OCI-LY1 (cell line): ENCODE data around the gene RNU1-4.
"Not testable (repeated sequence)": the region's sequence is repeated elsewhere in the genome, so short reads cannot be mapped to it uniquely, and the experiment has no call there.

Experiments
- H2AFZ ChIP-seq: fragments of 200-600 bp; sonication (generic), shearing (Covaris generic); 2 replicates; pipeline ENCODE4 v1.6.0; 2014; ENCODE audit warnings: antibody characterized with exemption, mild to moderate bottlenecking, low read length
- H3F3A ChIP-seq: fragments of 200-600 bp; sonication (generic), shearing (Covaris generic); 2 replicates; pipeline ENCODE4 v1.6.0; 2014; ENCODE audit warnings: mild to moderate bottlenecking, antibody characterized with exemption, low read length, moderate library complexity; ENCODE audit not compliant: insufficient read depth
- H3K27ac ChIP-seq: fragments of 200-600 bp; sonication (generic); 2 replicates; pipeline ENCODE4 v1.5.1; 2014; ENCODE audit warnings: low read length, mixed run types, mild to moderate bottlenecking, low read depth; ENCODE audit not compliant: poor library complexity, severe bottlenecking
- H3K27me3 ChIP-seq: fragments of 200-600 bp; sonication (generic); 2 replicates; pipeline ENCODE4 v1.6.0; 2014; ENCODE audit warnings: antibody characterized with exemption, mild to moderate bottlenecking, low read length, moderate library complexity; ENCODE audit not compliant: insufficient read depth
- H3K36me3 ChIP-seq: fragments of 200-600 bp; sonication (generic); 2 replicates; pipeline ENCODE4 v1.6.1; 2014; ENCODE audit warnings: mild to moderate bottlenecking, antibody characterized with exemption, low read length, moderate library complexity, mixed read lengths; ENCODE audit not compliant: insufficient read depth
- H3K4me1 ChIP-seq: fragments of 200-600 bp; sonication (generic); 2 replicates; pipeline ENCODE4 v1.5.1; 2014; ENCODE audit warnings: mild to moderate bottlenecking, low read length, moderate library complexity; ENCODE audit not compliant: insufficient read depth, severe bottlenecking
- H3K4me2 ChIP-seq: fragments of 200-600 bp; sonication (generic), shearing (Covaris generic); 2 replicates; pipeline ENCODE4 v1.6.1; 2014; ENCODE audit warnings: low read length
- H3K4me3 ChIP-seq: fragments of 200-600 bp; sonication (generic); 2 replicates; pipeline ENCODE4 v1.5.1; 2014; ENCODE audit warnings: low read length, low read depth, mild to moderate bottlenecking, mixed read lengths; ENCODE audit not compliant: poor library complexity, severe bottlenecking
- H3K79me2 ChIP-seq: fragments of 200-600 bp; shearing (Covaris generic); 2 replicates; pipeline ENCODE4 v1.6.1; 2016; ENCODE audit warnings: mixed run types, low read length, mixed read lengths; ENCODE audit not compliant: insufficient read depth
- H3K9ac ChIP-seq: fragments of 200-600 bp; sonication (generic), shearing (Covaris generic); 2 replicates; pipeline ENCODE4 v1.6.1; 2014; ENCODE audit warnings: mild to moderate bottlenecking, low read length, mixed read lengths
- H3K9me2 ChIP-seq: fragments of 200-600 bp; sonication (generic), shearing (Covaris generic); 2 replicates; pipeline ENCODE4 v1.6.1; 2014; ENCODE audit warnings: low read depth, mild to moderate bottlenecking, low read length, mixed read lengths
- H3K9me3 ChIP-seq: fragments of 200-600 bp; shearing (Covaris generic); 2 replicates; pipeline ENCODE4 v1.6.1; 2014; ENCODE audit warnings: low read length, mixed read lengths
- H4K20me1 ChIP-seq: fragments of 200-600 bp; sonication (generic), shearing (Covaris generic); 2 replicates; pipeline ENCODE4 v1.6.0; 2016; ENCODE audit warnings: mild to moderate bottlenecking, low read length; ENCODE audit not compliant: insufficient read depth

RNU1-4 gene

GRCh38 chr1:16773205-16773596 is 32.9 kb downstream of the RNU1-4 start:
- H3K9me3 ChIP-seq, H3K4me1 ChIP-seq, H3K4me3 ChIP-seq, H3K27ac ChIP-seq, H2AFZ ChIP-seq, H3K27me3 ChIP-seq, H3K4me2 ChIP-seq, H3F3A ChIP-seq, H3K9me2 ChIP-seq, H4K20me1 ChIP-seq, H3K79me2 ChIP-seq, H3K36me3 ChIP-seq, H3K9ac ChIP-seq: not testable (repeated sequence)

DNA sequence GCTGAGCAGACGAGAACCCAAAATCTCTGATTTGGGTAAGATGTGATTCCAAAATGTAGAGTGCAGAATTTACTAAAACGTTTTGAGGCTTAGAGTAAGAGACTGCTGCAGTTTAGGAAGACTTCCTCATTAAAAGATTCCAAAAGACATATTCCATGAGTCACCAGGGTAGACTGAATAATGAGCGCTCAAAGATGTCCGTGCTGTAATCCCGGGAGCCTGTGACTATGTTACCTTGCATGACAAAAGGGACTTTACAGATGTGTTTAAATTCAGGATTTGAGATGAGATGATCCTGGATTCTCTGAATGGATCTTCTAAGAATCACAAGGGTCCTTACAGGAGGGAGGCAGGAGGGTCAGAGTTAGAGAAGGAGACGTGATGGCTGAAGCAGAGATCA is 33.4 kb downstream of the RNU1-4 start:
- not testable (repeated sequence) for H3K9me2 ChIP-seq, H3K9me3 ChIP-seq, H3K27me3 ChIP-seq, H3K4me3 ChIP-seq, H3K27ac ChIP-seq, H3K4me1 ChIP-seq, H3K4me2 ChIP-seq, H3K9ac ChIP-seq, H3K79me2 ChIP-seq, H2AFZ ChIP-seq, H3F3A ChIP-seq, H4K20me1 ChIP-seq, H3K36me3 ChIP-seq

DNA sequence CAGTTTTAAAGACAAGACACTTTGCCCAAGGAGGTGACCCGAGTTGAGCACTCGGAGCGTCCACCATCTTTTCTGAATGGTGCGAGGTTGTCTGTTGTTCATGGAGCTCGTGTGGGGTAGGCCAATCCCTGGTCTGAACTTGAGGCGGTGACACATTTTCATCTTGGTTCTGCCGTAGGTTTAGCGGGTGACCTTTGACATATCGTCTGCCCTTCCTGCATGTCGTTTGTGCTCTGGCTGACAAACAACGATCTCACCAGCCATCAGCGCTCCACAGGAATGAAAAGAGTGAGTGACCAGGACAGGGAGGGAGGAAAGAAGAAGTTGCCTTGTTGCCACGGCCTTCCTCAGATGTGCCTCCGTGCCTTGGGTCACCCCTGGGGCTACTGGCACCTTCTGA is 34.5 kb downstream of the RNU1-4 start:
- not testable (repeated sequence) for H3K9me2 ChIP-seq, H3K9me3 ChIP-seq, H3K4me2 ChIP-seq, H3K36me3 ChIP-seq, H3K9ac ChIP-seq, H2AFZ ChIP-seq, H4K20me1 ChIP-seq, H3K4me1 ChIP-seq, H3K27me3 ChIP-seq, H3K27ac ChIP-seq, H3K4me3 ChIP-seq, H3K79me2 ChIP-seq, H3F3A ChIP-seq

- not testable (repeated sequence) for H3K9ac ChIP-seq, H4K20me1 ChIP-seq, H3K4me3 ChIP-seq, H3K27ac ChIP-seq, H3K79me2 ChIP-seq, H3K36me3 ChIP-seq, H3K9me2 ChIP-seq, H3K9me3 ChIP-seq, H3K4me1 ChIP-seq, H3K27me3 ChIP-seq, H2AFZ ChIP-seq, H3K4me2 ChIP-seq, H3F3A ChIP-seq
Measured at GRCh38 chr1:16775290-16775689, 35.0 kb downstream of the RNU1-4 start.

GRCh38 chr1:16776248-16776647 is 35.9 kb downstream of the RNU1-4 start:
- not testable (repeated sequence) for H3K36me3 ChIP-seq, H3F3A ChIP-seq, H3K9me3 ChIP-seq, H3K9ac ChIP-seq, H2AFZ ChIP-seq, H3K9me2 ChIP-seq, H3K27me3 ChIP-seq, H3K79me2 ChIP-seq, H3K4me1 ChIP-seq, H3K4me2 ChIP-seq, H3K4me3 ChIP-seq, H4K20me1 ChIP-seq, H3K27ac ChIP-seq

- H3F3A ChIP-seq, H3K4me2 ChIP-seq, H3K79me2 ChIP-seq, H3K9ac ChIP-seq, H4K20me1 ChIP-seq, H3K27me3 ChIP-seq, H3K4me3 ChIP-seq, H3K9me2 ChIP-seq, H3K9me3 ChIP-seq, H3K27ac ChIP-seq, H2AFZ ChIP-seq, H3K36me3 ChIP-seq, H3K4me1 ChIP-seq: not testable (repeated sequence)
Measured at GRCh38 chr1:16776835-16777234, 36.5 kb downstream of the RNU1-4 start.

DNA sequence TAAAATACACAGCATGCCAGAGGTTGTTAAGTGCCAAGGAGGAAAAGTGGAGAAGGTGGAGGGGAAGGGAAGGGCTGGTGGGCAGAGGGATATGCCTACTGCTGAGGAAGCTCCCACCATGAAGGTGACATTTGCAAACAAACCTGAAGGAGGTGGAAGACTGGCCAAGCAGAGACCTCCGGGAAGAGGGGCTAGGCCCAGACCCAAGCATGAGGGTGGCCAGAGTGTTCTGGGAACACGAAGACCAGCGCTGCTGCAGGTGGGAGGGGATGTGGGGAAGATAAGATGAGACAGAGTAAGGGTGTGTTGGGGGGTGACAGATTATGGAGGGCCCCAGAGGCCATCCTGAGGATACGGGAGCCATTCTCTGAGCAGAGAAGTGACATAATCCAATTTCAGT is 37.5 kb downstream of the RNU1-4 start:
- not testable (repeated sequence) for H3K27me3 ChIP-seq, H3K79me2 ChIP-seq, H3K4me3 ChIP-seq, H3F3A ChIP-seq, H3K9me2 ChIP-seq, H4K20me1 ChIP-seq, H3K4me2 ChIP-seq, H3K4me1 ChIP-seq, H3K27ac ChIP-seq, H3K9me3 ChIP-seq, H3K36me3 ChIP-seq, H3K9ac ChIP-seq, H2AFZ ChIP-seq

GRCh38 chr1:16779525-16779924 is 39.2 kb downstream of the RNU1-4 start:
- H3K9me3 ChIP-seq, H3K9me2 ChIP-seq, H3K36me3 ChIP-seq, H3K27ac ChIP-seq, H3K4me1 ChIP-seq, H3K9ac ChIP-seq, H3K27me3 ChIP-seq, H3K4me3 ChIP-seq, H3F3A ChIP-seq, H4K20me1 ChIP-seq, H2AFZ ChIP-seq, H3K4me2 ChIP-seq, H3K79me2 ChIP-seq: not testable (repeated sequence)
